Right atrium auricular region (tissue), 2 donors: ENCODE data around the gene YARS2. TPM values are rescaled to one million over a fixed set of nuclear protein-coding genes. Genes with fewer than 3 reads are reported as not detected.

Experiments
- DNase-seq: peaks from one replicate; pipeline ENCODE4 v3.0.0-alpha.2; 2019; ENCODE audit warnings: low spot score
- H3K27ac ChIP-seq, 2 donors: fragments of 200-600 bp; sonication (generic); 1 replicate in 1 of 2; 2 replicates in 1 of 2; pipeline ENCODE4 v1.5.1; 2016 to 2019
- H3K27me3 ChIP-seq, 2 donors: fragments of 200-600 bp; sonication (generic); one replicate each; pipeline versions ENCODE4 v1.5.1 to v1.6.0; 2017 to 2019
- H3K36me3 ChIP-seq: fragments of 200-600 bp; sonication (generic); one replicate; pipeline ENCODE4 v1.5.1; 2016
- H3K4me1 ChIP-seq, 2 donors: fragments of 200-600 bp; sonication (generic); one replicate each; pipeline versions ENCODE4 v1.5.1 to v1.6.0; 2017 to 2019
- H3K4me3 ChIP-seq, 2 donors: fragments of 200-600 bp; sonication (generic); 1 replicate in 1 of 2; 2 replicates in 1 of 2; pipeline ENCODE4 v1.5.1; 2017 to 2019; ENCODE audit warnings: mild to moderate bottlenecking in 1 of 2, moderate library complexity in 1 of 2
- H3K9me3 ChIP-seq, 2 donors: fragments of 200-600 bp; sonication (generic); one replicate each; pipeline ENCODE4 v1.5.1; 2019
- total RNA-seq, 2 donors: library from RNA; depleted of rRNA; stranded (reverse); fragments of >200 nt; gene quantifications; one replicate each; pipeline ENCODE4 v1.1.0, GENCODE V29; 2016
- TF ChIP-seq, protein P1 (sequence below), 2 donors: fragments of 200-600 bp; sonication (generic); IDR thresholded peaks; one replicate each; pipeline ENCODE4 v1.5.1; 2019; ENCODE audit warnings: antibody characterized with exemption in 2 of 2

Gene YARS2
- 10 to 100 TPM in 1 of 2 donors, 1 to 10 TPM in 1; 8.3 to 10.7 TPM for total RNA-seq

DNA sequence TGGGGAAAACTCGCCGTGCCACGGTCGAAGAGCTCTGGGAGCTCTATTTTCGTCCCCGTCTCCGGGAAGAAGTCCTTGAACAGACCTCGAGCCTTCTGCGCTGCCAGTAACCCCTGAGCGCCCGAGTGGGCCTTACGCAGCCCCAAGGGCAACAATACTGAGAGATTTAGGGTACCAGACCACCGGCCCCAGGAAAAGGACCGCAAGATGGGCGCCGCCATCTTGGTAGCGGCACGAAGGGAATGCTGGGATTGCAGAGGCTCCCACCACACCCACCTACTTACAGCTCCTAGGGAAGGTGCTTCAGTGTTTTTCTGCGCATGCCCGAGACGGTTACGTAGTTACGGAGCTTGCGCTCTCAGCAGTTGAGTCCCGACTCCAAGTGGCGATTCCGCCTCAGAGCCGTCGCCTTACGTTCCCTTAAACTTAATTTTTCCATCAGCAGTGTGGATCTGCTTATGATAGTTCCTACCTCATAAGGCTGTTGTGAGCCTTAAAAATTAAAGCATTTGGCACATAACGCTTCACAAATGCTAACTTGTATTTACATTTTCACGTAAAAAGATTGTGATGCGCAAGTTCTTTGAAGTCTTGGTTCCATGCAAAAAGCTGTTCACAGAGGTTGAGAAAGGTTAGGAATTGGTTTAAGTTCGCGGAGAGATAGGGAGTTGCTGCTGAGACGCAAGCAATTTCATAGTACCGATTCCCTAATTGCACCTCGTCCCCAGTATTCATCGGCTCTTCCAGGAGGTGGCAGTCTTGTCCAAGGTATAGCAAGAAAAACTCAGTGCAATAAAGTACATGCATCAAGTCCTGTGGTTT is at the start of gene YARS2:
YARS2 (minus strand) TSS at position 244 of the 822 bp plus-strand sequence; CDS start at position 221, 23 bp downstream.
- TF ChIP-seq, protein P1, sequence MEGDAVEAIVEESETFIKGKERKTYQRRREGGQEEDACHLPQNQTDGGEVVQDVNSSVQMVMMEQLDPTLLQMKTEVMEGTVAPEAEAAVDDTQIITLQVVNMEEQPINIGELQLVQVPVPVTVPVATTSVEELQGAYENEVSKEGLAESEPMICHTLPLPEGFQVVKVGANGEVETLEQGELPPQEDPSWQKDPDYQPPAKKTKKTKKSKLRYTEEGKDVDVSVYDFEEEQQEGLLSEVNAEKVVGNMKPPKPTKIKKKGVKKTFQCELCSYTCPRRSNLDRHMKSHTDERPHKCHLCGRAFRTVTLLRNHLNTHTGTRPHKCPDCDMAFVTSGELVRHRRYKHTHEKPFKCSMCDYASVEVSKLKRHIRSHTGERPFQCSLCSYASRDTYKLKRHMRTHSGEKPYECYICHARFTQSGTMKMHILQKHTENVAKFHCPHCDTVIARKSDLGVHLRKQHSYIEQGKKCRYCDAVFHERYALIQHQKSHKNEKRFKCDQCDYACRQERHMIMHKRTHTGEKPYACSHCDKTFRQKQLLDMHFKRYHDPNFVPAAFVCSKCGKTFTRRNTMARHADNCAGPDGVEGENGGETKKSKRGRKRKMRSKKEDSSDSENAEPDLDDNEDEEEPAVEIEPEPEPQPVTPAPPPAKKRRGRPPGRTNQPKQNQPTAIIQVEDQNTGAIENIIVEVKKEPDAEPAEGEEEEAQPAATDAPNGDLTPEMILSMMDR (IDR thresholded peaks at IDR 0.05) = peak; percentile 67 to 86
- Histone ChIP-seq H3K27me3 (no peaks in the 10 kb centered on the region), H3K27ac (peak within 1 kb of the TSS; percentile 89 to 97), H3K9me3 (no peaks in the 10 kb centered on the region), H3K4me3 (peak within 1 kb of the TSS; percentile 78 to 94), H3K36me3 (peaks cover 21% of the 10 kb centered on the region), H3K4me1 (peaks cover 0 to 20% of the 10 kb centered on the region in 2 donors)
- peak; percentile 96 for DNase-seq

GRCh38 chr12:32804301-32804700 is 48.6 kb upstream of the YARS2 start:
- DNase-seq = no peak
- TF ChIP-seq, protein P1 (IDR thresholded peaks at IDR 0.05) = no peak
- Histone ChIP-seq H3K9me3 (no peaks in the 10 kb centered on the region), H3K27ac (no peak overlapping the region), H3K36me3 (peaks cover 50% of the 10 kb centered on the region), H3K4me3 (no peak overlapping the region), H3K4me1 (peaks cover 0 to 4% of the 10 kb centered on the region in 2 donors), H3K27me3 (no peaks in the 10 kb centered on the region)

GRCh38 chr12:32801269-32801980 is 45.7 kb upstream of the YARS2 start:
- H3K27me3 ChIP-seq = no peaks in the 10 kb centered on the region
- no peaks in the 10 kb centered on the region for H3K9me3 ChIP-seq
- no peak for DNase-seq
- no peaks in the 10 kb centered on the region for H3K4me1 ChIP-seq
- H3K4me3 ChIP-seq = no peak overlapping the region
- H3K36me3 ChIP-seq = peaks cover 36% of the 10 kb centered on the region
- no peak overlapping the region for H3K27ac ChIP-seq
- TF ChIP-seq, protein P1 (IDR thresholded peaks at IDR 0.05) = no peak

GRCh38 chr12:32794281-32794680 is 38.6 kb upstream of the YARS2 start:
- Histone ChIP-seq H3K4me3 (no peak overlapping the region), H3K9me3 (no peaks in the 10 kb centered on the region), H3K27ac (no peak overlapping the region), H3K4me1 (no peaks in the 10 kb centered on the region), H3K27me3 (no peaks in the 10 kb centered on the region), H3K36me3 (peaks cover 41% of the 10 kb centered on the region)
- TF ChIP-seq, protein P1 (IDR thresholded peaks at IDR 0.05) = no peak
- DNase-seq = no peak

DNA sequence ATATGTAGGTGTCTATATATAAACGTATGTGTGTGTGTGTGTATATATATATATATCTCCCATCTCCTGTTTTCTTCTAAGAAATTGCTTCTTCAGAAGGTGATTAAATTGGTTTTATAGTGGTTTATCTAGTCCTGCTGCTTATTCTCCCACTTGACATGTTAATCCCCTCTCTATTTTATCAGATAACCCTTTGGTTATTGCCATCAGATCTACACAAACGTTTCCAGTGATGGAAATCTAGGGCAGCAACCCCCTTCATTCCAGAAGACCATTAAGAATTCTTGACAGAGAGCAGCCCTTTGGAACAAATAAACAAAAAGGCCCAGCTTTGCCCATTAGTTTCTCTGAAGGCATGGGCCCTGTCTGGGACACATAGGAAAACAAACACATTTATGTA is 34.2 kb upstream of the YARS2 start:
- H3K36me3 ChIP-seq = peaks cover 40% of the 10 kb centered on the region
- DNase-seq = no peak
- no peak overlapping the region for H3K27ac ChIP-seq
- TF ChIP-seq, protein P1 (IDR thresholded peaks at IDR 0.05) = no peak
- H3K4me3 ChIP-seq = no peak overlapping the region
- no peaks in the 10 kb centered on the region for H3K9me3 ChIP-seq
- H3K27me3 ChIP-seq = no peaks in the 10 kb centered on the region
- no peaks in the 10 kb centered on the region for H3K4me1 ChIP-seq
